RKO (cell line): ENCODE results near the gene PSORS1C2.
"Not testable (repeated sequence)": the region's sequence is repeated elsewhere in the genome, so short reads cannot be mapped to it uniquely, and the experiment has no call there.

Experiments
- DNase-seq: peaks from one replicate; pipeline ENCODE4 v3.0.0-alpha.2; 2016; ENCODE audit warnings: low spot score

The PSORS1C2 gene

DNA sequence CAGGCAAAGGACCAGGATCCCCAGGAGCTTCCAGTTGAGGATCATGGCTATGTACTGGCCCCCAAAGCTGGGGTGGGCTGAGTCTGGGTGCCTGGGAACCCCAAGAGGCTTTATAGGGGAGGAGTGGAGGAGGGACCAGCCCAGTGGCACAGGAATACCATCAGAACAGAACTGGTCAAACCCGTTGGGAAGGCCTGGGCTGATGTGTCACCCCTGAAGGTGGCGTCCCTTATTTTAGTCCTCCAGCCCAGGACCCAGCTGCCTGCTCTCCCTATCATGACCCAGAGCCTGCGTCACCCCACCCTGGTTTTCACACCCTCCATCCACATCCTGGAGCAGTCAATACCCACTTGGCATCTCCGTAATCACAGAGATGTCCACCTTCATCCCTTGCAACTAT, at the start of gene PSORS1C2:
TSS of gene PSORS1C2 (minus strand) at position 85 of the 400 bp plus-strand sequence. CDS start at position 45, 40 bp downstream.
- DNase-seq, result no peak

DNA sequence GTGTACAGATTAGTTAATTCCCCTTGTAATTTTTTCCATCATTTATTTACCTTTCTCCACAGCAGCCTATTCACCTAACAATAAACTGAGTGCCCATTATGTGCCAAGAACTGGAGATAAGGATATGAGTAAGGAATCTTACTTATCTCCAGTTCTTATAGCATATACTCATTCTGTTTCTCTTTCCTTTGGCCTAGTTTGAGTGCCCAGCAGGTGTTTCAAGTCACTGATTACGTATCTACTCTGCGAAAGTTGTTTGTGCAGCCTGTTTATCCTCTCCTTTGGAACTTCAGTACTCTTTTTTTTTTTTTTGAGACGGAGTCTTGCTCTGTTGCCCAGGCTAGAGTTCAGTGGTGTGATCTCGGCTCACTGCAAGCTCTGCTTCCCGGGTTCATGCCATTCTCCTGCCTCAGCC, 48.9 kb upstream of the PSORS1C2 start:
- DNase-seq, result no peak

DNA sequence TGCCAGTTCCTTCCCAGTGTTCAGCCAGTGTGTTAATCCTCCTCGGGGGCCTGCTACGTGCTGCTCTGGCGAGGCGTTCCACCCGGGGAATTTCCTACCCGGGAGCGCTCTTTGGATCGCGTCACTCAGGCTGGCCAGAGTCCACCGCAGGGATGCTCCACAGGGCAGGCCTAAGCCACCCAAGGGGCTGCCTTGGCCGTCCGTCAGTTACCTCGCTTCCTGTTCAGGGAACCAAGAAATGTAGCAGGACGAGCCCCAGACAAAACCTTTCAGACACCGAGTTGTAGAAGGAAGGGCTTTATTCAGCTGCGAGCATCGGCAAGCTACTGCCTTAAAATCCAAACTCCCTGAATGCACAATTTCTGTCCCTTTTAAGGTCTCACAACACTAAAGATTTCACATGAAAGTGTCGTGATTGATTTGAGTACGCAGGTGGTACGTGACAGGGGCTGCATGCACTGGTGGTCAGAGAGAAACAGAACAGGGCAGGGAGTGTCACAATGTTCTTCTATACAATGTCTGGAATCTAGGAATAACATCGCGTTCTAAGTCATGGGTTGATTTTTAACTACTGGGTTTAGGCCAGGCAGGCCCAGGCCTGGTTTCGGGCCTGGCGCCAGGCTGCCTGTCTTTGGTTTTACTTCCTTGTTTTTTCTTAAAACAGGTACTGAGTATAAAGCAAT, 47.3 kb upstream of the PSORS1C2 start:
- no peak for DNase-seq

DNA sequence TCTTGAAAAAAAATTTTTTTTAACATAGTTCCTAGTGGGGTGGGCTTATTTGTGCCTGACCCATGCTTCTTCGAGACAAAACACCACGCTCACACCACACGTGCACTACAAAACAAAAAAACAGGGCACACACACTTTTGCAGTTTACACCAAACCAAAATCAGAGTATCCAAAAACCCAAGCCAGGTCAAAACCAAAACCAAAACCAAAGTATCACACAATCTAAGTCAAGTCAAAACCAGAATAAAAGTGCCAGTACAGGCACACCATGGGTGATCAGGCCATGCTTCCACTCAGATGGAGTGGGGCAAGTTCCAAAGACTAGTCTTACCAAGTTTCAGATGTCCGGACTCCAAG, 46.8 kb upstream of the PSORS1C2 start:
- not testable (repeated sequence) for DNase-seq

DNA sequence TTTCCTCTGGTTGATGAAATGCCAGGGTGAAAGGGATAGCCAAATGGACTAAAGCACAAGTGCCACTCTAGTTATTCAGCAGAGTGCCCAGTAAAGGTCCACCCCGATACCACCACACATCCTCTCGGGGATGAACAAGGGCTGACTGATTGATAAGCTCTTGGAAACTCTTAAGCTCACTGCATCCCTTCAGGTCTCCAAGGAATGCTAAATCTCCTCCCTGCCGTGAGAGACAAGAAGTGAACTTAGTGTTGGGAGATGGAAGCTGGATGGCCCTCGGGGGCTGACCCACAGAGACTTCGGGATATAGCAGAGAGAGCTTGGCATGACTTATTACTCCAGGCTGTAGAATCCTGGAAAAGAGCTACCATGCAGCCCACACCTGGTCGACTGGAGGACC, 45.0 kb upstream of the PSORS1C2 start:
- DNase-seq, result not testable (repeated sequence)

DNA sequence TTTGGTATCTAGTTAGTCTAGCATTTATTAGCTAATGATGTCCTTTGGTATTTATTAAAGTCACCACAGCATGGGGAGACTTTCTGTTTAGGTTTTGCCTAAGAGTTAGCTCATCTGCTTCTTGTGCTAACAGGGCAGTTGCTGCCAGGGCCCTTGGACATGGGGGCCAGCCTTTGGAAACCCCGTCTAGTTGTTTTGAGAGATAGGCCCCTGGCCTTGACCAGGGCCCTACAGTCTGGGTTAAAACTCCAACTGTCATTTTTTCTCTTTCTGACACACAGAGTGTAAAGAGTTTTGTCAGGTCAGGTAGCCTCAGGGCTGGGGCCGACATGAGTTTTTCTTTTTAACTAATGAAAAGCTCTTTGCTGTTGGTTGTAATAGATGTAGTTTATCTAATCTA, 44.4 kb upstream of the PSORS1C2 start:
- not testable (repeated sequence) for DNase-seq

DNA sequence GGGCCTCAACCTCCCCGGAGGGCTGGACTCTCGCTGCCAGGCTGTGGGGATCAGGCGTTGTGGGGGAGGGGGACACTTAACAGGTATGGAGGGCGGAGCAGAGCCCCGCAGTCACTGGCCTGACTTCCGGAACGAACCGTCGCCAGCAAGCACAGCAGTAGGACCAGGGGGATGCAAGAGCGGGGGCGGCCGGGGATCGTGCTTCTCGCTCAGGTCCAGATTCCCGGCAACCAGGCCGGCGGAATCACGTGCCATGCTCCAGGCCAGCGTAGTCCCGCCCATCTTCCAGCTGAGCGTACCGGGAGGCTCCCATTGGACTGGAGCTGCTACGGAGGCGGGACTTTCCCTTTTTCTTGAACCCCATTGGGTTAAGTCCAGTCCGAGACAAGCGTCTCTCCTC, 41.6 kb upstream of the PSORS1C2 start:
- DNase-seq, result no peak

DNA sequence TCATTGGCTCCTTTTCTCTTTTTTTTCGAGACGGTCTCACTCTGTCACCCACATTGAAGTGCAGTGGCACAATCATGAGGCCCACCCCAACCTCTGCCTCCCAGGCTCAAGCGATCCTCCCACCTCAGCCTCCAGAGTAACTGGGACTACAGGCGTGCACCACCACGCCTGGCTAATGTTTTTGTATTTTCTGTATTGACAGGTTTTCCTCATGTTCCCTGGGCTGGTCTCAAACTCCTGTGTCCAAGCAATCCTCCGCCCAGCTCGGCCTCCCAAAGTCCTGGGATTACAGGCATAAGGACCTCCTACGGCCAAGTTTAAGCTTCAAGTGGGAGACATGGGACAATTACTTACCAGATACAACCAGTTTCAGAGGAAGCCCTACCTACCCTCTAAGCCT, 41.0 kb upstream of the PSORS1C2 start:
- no peak for DNase-seq

DNA sequence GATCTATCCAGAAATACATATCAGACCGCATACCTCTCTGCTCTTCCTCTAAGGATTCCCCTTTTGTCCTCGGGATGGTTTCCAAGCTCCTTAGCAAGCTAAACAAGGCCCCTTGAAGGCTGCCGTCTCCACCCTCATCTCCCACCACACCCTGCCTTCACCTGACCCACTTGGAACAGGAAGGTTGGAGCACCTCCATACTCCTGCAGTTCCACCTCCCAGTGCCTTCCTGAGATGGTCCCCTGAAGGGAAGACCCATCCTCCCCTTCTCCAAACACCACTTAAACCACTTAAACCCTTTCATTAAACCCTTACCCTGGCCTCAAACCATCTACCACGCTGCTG, 40.1 kb upstream of the PSORS1C2 start:
- no peak for DNase-seq

DNA sequence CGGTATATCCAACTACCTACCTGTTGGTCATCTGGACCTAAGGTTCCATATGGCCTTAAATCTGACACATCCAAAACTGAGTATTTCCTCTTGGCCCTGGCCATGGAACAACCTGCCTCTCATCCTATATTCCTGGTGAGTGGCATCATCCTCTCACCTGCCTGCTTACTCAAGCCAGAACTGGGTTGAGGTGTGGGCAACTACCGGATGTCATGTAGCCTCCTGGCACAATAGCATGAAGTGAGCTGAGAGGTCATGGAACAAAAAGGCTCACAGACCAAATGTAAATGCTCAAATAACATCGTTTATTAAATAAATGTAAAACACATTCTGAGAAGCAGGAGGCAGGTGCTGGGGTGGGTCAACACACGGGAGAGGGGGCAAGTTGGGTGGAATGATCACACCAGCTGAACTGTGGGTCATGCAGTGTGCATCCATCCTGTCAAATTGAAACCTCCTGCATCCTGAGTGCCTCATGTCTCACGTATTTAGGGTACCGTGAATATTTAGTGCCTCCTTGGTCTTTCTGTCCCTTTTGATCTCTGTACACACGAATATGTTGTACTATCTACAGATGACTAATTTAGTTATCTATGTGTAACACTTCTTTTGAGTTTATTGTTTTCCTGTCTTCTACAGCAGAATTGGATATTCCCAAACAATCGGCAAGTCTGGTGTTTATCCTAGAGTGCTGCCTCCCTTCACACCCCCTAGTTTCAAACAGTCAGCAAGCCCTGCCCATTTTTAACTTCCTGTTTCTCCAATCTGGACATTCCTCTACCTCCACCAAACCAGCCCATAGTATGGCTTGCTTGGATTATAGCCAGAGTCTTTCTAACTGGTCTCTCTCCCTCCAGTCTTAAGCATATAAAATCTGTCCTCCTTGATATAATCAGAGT, 39.5 kb upstream of the PSORS1C2 start:
- DNase-seq, result no peak

DNA sequence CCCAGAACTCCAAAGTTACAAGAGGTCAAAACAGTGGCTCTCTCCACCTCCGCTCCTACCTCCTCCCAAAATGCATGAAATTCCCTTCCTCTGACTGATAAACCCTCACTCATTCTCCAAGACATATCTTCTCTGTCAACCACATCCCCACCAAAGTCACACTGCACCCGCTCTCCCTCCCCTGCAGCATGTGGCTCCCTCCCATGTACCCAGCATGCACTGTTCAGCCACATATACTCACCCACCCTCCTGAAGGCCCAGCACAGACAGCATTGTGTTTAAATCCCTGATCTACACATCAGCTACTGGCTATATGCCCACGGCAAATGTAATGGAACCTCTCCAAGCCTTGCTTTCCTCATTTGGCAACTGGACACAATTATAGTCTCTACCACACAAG, 37.1 kb upstream of the PSORS1C2 start:
- no peak for DNase-seq

DNA sequence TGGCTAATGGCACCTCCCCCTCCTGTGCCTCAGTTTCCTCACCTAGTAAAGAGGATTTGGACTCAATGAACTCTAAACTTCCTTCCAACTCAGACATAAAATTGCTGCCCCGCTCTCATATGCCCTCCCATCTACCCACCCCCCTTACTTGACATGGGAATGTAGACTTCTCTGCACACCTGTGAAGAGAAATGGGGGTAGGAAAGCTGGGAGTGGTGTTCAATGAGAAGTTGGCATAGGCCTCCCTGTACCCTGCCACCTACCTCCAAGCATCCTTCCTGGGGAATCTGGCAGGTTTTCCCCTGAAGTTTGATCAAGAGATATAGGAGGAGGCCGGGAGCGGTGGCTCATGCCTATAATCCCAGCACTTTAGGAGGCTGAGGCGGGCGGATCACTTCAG, 35.5 kb upstream of the PSORS1C2 start:
- DNase-seq, result no peak

DNA sequence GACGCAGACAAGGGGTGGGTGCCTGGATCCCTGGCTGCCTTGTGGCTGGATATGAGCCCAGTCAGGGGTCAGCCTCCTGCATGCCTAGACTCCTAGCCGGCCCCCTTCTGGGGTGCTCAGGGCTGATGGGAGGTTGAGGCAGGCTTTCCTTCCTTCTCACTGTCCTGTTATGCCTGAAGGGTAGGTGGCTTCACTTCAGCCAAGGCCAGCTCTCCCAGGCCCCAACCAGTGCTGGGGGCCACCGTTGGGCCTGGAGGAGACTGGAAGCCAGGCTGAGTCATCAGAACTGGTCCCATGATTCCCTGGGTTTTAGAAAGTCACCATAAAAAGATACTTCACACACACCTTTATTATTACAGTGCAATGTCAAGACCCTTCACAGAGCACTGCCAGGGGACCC, 34.5 kb upstream of the PSORS1C2 start:
- DNase-seq, result no peak

DNA sequence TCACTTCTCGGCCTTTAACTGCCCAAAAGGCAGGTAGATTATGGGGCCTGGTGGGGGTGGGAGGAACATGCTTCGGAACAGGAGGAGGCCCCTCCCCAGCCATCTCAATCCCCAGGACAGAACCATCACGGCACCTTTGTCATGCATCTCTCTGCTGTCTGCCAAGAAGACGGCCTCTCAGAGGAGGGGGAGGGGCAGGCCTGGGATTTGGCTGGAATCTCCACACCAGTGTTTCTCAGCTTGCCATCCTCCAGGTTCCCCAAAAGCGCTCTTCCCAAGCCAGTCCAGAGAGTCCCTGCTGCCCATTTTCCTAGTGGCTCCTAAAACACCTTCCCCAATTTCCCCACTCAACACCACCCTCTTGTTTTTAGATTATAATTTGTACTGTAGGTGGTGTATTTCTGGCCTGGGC, 34.1 kb upstream of the PSORS1C2 start:
- DNase-seq, result no peak

DNA sequence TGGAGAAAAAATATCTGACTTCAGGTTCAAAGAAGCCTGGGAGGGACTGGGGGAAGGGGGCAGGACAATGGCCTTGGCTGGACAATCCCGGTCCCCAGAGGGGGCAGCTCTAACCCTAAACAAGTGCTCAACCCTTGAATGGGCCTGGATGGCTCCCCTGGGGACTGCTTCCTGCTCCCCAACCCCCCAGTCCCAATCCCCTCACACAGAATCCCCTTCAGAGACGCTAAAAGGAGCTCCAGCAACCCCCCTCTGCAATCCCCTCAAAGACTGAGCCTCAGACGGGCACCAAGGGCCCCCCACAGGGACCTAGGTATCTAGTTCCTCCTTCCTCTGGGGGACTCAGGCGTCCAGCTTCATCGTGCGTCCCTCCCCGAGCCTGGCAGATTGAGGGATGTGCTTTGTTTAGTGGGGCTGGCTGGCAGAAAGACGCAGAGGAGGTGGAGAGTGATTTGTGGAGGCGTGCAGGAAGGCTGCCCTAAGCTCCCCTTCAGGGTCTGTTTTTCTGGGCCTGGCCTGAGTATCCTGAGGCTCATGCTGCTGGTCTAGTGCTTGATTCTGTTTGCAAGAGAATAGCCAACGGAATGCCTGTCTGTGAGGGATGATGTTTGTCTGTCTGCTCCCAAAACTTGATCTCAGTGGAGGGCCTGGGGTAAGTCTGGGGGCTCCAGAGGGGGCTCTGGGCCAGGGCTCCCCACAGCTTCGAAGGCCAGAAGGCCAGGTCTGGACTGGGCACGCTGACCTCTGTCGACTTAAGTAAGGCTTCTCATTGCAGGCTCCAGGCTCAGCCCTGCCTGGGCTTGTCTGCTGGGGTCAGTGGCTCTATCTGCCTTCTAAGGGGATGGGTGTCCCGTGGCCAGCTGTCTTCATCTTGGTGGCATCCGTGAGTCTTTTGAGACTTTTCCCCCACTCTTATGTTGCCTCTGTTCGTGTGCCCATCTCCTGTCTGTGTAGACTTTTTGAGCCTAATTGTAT, 33.4 kb upstream of the PSORS1C2 start:
- no peak for DNase-seq

DNA sequence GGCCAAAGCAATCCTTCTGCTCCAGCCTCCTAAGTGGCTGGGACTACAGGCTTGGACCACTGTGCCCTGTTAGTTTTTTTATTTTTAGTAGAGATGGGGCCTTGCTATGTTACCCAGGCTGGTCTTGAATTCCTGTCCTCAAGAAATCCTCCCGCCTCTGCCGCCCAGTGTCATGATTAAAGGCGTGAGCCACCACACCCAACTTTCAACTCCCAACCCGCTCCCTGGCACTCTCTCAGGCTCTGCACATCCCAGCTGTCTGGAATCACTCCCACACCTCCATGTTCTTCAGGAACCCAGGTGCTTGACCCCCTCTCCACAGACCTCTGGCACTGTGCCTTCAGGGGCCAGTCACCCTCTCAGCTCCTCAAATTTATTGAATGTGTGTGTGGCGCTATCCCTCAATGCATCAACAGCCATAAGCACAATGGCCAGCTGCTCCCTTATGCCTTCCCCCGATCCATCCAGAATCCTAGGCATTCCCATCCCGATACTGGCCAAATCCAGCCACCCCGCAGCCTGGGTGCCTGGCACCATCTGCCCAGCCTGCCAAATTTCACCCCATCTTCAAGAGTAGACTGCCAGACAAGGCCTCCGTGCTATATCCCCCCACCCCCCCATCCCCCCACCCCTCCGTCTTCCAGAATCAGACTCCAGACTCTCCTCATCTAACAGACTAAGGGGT, 32.3 kb upstream of the PSORS1C2 start:
- DNase-seq, result no peak

DNA sequence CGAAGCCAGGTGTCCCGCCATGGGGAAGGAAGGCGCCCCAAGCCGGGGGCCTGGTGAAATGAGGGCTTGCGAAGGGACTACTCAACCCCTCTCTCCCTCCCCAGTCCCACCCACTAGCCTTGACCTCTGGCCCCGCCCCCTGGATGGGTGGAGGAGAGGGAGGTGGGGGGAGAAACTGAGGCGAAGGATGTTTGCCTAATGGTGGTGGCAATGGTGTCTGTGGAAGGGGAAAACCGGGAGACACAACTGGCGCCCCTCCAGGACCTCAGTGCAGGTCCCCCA, 31.7 kb upstream of the PSORS1C2 start, which contains the start of gene POU5F1:
TSS of gene POU5F1 (minus strand) at position 83 of the 282 bp plus-strand sequence. CDS start at position 21, 62 bp downstream.
- no peak for DNase-seq

DNA sequence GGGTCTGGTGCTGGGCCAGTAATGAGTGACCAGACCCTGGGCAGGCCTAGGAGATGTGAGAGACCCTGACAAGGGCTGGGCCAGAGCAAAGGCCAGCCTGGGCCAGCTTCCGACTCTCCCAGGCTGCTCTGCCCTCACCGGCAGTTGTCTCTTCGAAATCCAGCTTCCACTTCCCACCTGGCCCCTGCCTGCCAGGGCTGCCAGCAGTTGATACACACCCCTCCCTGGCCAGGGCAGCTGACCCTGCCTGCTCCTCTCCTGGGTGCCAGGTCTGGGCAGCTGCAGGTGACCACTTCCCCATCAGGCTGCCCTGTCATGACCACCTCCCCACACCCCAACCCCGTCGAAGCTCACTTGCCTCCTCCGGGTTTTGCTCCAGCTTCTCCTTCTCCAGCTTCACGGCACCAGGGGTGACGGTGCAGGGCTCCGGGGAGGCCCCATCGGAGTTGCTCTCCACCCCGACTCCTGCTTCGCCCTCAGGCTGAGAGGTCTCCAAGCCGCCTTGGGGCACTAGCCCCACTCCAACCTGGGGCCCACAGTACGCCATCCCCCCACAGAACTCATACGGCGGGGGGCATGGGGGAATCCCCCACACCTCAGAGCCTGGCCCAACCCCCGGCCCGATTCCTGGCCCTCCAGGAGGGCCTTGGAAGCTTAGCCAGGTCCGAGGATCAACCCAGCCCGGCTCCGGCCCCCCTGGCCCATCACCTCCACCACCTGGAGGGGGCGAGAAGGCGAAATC, 31.2 kb upstream of the PSORS1C2 start:
- DNase-seq, result not testable (repeated sequence)

DNA sequence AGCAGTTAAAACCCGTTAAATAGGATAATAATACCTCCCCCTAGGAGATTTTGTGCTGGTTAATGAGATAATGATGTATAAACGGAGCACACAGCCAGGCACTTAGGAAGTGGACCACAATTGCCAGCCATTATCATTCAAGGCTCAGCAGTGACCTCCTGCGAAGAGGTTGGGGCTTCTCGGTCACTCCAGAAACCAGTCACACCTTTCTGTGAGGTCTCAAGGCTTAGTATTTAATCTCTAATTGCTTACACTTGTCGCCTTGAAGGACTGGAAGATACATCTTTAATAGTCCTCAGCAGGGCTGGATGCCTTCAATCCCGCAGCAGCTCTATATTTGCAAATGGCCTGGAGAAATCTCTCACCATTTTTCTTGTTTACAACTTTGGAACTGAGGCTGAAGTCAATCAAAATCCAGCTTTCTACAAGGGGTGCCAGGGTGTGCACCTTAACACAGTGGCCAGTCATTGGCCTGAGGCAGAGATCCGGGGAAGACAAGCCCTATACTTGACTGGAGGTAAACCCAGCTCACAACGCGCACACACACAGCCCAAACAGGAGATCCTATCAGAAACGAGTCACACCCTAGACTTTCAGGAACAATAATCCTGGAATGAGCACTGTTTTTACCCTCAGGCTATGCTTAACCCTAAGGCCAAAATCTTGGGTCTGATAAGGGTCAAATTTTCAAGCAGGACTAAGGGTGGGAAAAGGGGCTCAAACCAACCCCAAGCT, 30.4 kb upstream of the PSORS1C2 start:
- no peak for DNase-seq

DNA sequence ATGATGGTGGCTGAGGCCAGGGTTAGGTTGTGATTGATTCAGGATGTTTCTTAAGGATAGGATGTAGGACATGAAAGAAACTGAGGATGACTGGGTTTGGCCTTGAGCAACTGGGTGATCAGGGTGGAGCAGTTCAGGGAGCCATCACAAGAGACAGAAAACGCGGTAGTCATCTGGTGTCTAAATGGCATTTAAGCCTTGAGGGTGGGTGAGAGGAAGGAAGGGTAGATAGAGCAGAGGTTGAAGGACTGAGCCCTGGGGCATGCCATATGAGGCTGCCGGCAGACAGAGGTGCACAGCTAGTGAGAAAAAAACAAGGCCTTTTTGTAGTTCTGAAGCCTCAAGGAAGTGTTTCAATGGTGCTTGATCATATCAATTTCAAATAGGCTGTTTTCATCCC, 29.7 kb upstream of the PSORS1C2 start:
- DNase-seq, result no peak
